Astrocyte (in vitro differentiated cells and primary cell): ENCODE measurements around the gene CACNA1D. TPM values are rescaled to one million over a fixed set of nuclear protein-coding genes. Genes with fewer than 3 reads are reported as not detected.
"Not testable (repeated sequence)": the region's sequence is repeated elsewhere in the genome, so short reads cannot be mapped to it uniquely, and the experiment has no call there.

ENCODE experiments used
- DNase-seq: peaks from one replicate; pipeline ENCODE4 v3.0.0-alpha.2; 2010; ENCODE audit warnings: low read depth
- FAIRE-seq: peaks from 2 replicates; lab custom pipeline; 2011; peaks lifted over from hg19 to GRCh38; lab: Jason Lieb, UNC
- H2AFZ ChIP-seq: 2 replicates; pipeline ENCODE4 v1.6.0; 2012; ENCODE audit warnings: low read depth, low read length, inconsistent platforms
- H3K27ac ChIP-seq: 2 replicates; pipeline ENCODE4 v1.5.1; 2011; ENCODE audit warnings: low read depth, low read length, inconsistent platforms
- H3K27me3 ChIP-seq: 2 replicates; pipeline ENCODE4 v1.6.0; 2011; ENCODE audit warnings: low read length, inconsistent platforms; ENCODE audit not compliant: insufficient read depth
- H3K36me3 ChIP-seq: 2 replicates; pipeline ENCODE4 v1.5.1; 2011; ENCODE audit warnings: low read length, inconsistent platforms; ENCODE audit not compliant: insufficient read depth
- H3K4me1 ChIP-seq: 2 replicates; pipeline ENCODE4 v1.5.1; 2011; ENCODE audit warnings: low read length, inconsistent platforms; ENCODE audit not compliant: insufficient read depth
- H3K4me2 ChIP-seq: 2 replicates; pipeline ENCODE4 v1.6.0; 2012; ENCODE audit warnings: low read length, inconsistent platforms
- H3K4me3 ChIP-seq: 2 replicates; pipeline ENCODE4 v1.5.1; 2011; ENCODE audit warnings: low read depth, mild to moderate bottlenecking, low read length, inconsistent platforms; ENCODE audit not compliant: insufficient read depth
- H3K79me2 ChIP-seq: 2 replicates; pipeline ENCODE4 v1.6.0; 2012; ENCODE audit warnings: mild to moderate bottlenecking, low read length, inconsistent platforms; ENCODE audit not compliant: insufficient read depth
- H3K9ac ChIP-seq: 2 replicates; pipeline ENCODE4 v1.6.0; 2012; ENCODE audit warnings: mild to moderate bottlenecking, low read length, inconsistent platforms
- H3K9me3 ChIP-seq: 2 replicates; pipeline ENCODE4 v1.5.1; 2012; ENCODE audit warnings: low read depth, mild to moderate bottlenecking, low read length, inconsistent platforms; ENCODE audit not compliant: insufficient read depth
- H4K20me1 ChIP-seq: 2 replicates; pipeline ENCODE4 v1.6.0; 2012; ENCODE audit warnings: low read length, inconsistent platforms; ENCODE audit not compliant: insufficient read depth
- H3K27ac Mint-ChIP-seq: one replicate; pipeline ENCODE4 v1.8.0; 2021; ENCODE audit warnings: mild to moderate bottlenecking, mixed read lengths; ENCODE audit not compliant: unreplicated experiment
- H3K27me3 Mint-ChIP-seq: one replicate; pipeline ENCODE4 v1.8.0; 2021; ENCODE audit warnings: low read depth, mixed read lengths; ENCODE audit not compliant: unreplicated experiment
- H3K36me3 Mint-ChIP-seq: one replicate; pipeline ENCODE4 v1.8.0; 2021; ENCODE audit warnings: low read depth, mixed read lengths; ENCODE audit not compliant: unreplicated experiment
- H3K4me1 Mint-ChIP-seq: one replicate; pipeline ENCODE4 v1.8.0; 2021; ENCODE audit warnings: low read depth, mixed read lengths; ENCODE audit not compliant: unreplicated experiment
- H3K4me3 Mint-ChIP-seq: one replicate; pipeline ENCODE4 v1.8.0; 2021; ENCODE audit warnings: mild to moderate bottlenecking, moderate library complexity, mixed read lengths; ENCODE audit not compliant: unreplicated experiment
- H3K9me3 Mint-ChIP-seq: one replicate; pipeline ENCODE4 v1.8.0; 2021; ENCODE audit warnings: mild to moderate bottlenecking, mixed read lengths; ENCODE audit not compliant: unreplicated experiment
- EZH2 ChIP-seq: IDR thresholded peaks from 2 replicates; pipeline ENCODE4 v1.6.1; 2012; ENCODE audit warnings: mild to moderate bottlenecking, low read length, inconsistent platforms; ENCODE audit not compliant: insufficient read depth
- total RNA-seq: library from RNA; stranded (reverse); gene quantifications from 2 replicates; pipeline ENCODE4 v1.2.1, GENCODE V29; 2021
- TF ChIP-seq, protein P1 (sequence below): IDR thresholded peaks from 2 replicates; pipeline ENCODE4 v1.5.1; 2011; ENCODE audit warnings: low read depth, mild to moderate bottlenecking, inconsistent platforms, low read length, moderate library complexity; ENCODE audit not compliant: insufficient read depth

CACNA1D gene
- total RNA-seq, 1 donor from 2014 or later: 0.41 TPM

DNA sequence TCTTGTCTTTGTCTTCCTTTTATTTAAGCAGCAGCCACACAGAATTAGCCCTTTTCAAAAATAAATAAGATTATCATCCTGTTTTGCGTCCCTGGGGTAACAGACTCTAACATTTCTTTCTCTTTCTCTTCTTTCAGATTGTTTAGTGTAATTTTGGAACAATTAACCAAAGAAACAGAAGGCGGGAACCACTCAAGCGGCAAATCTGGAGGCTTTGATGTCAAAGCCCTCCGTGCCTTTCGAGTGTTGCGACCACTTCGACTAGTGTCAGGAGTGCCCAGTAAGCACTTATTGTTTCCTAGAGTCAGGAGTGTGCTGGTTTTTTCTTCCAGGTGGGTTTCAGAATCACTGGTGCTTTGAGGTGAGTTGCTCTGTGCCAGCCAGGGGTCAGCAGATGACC, 165.6 kb downstream of the CACNA1D start:
- Histone ChIP-seq H3K27ac (no peak overlapping the region), H3K36me3 (no peaks in the 10 kb centered on the region), H3K79me2 (no peaks in the 10 kb centered on the region), H3K4me3 (no peak overlapping the region), H3K9me3 (peaks cover 8% of the 10 kb centered on the region), H3K27me3 (no peaks in the 10 kb centered on the region), H3K4me2 (no peak overlapping the region), H2AFZ (no peak overlapping the region), H3K9ac (no peak overlapping the region), H3K4me1 (no peaks in the 10 kb centered on the region), H4K20me1 (no peaks in the 10 kb centered on the region)
- peaks cover 34% of the 10 kb centered on the region for H3K9me3 Mint-ChIP-seq
- H3K4me3 Mint-ChIP-seq: no peak overlapping the region
- FAIRE-seq (no peak), DNase-seq (no peak)
- H3K27me3 Mint-ChIP-seq: peaks cover 8% of the 10 kb centered on the region
- TF ChIP-seq, protein P1, sequence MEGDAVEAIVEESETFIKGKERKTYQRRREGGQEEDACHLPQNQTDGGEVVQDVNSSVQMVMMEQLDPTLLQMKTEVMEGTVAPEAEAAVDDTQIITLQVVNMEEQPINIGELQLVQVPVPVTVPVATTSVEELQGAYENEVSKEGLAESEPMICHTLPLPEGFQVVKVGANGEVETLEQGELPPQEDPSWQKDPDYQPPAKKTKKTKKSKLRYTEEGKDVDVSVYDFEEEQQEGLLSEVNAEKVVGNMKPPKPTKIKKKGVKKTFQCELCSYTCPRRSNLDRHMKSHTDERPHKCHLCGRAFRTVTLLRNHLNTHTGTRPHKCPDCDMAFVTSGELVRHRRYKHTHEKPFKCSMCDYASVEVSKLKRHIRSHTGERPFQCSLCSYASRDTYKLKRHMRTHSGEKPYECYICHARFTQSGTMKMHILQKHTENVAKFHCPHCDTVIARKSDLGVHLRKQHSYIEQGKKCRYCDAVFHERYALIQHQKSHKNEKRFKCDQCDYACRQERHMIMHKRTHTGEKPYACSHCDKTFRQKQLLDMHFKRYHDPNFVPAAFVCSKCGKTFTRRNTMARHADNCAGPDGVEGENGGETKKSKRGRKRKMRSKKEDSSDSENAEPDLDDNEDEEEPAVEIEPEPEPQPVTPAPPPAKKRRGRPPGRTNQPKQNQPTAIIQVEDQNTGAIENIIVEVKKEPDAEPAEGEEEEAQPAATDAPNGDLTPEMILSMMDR: no peak
- no peak for TF ChIP-seq EZH2
- H3K4me1 Mint-ChIP-seq: peaks cover 3% of the 10 kb centered on the region
- no peak overlapping the region for H3K27ac Mint-ChIP-seq
- H3K36me3 Mint-ChIP-seq: peaks cover 6% of the 10 kb centered on the region

DNA sequence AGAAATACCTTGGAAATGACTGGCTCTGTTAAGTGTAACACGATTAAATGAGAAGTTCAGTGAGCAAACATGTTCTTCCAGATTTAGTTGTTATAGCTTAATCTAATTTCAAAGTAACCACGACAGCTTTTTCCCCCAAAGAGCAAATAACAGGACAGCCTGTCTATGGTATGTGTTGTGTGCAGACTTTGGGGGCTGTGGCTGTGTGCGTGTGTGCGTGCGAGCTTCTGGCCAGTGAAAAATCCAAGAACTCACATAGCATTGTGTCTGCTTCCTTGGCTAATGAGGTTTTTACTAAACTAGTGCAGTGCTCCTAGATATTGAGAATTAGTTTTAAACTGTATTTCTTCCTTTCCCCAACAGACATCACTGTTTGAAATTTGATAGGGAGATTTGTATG, 167.1 kb downstream of the CACNA1D start:
- FAIRE-seq (no peak), DNase-seq (no peak)
- Mint-ChIP-seq H3K27me3 (peaks cover 12% of the 10 kb centered on the region), H3K4me3 (no peak overlapping the region), H3K9me3 (peaks cover 34% of the 10 kb centered on the region), H3K4me1 (peaks cover 3% of the 10 kb centered on the region), H3K27ac (no peak overlapping the region), H3K36me3 (peaks cover 6% of the 10 kb centered on the region)
- no peak overlapping the region for H3K27ac ChIP-seq
- TF ChIP-seq, protein P1: no peak
- TF ChIP-seq EZH2: no peak
- no peak overlapping the region for H2AFZ ChIP-seq
- no peaks in the 10 kb centered on the region for H3K27me3 ChIP-seq
- H3K4me1 ChIP-seq: no peaks in the 10 kb centered on the region
- no peak overlapping the region for H3K4me3 ChIP-seq
- H4K20me1 ChIP-seq: no peaks in the 10 kb centered on the region
- H3K9ac ChIP-seq: no peak overlapping the region
- no peaks in the 10 kb centered on the region for H3K36me3 ChIP-seq
- peaks cover 8% of the 10 kb centered on the region for H3K9me3 ChIP-seq
- H3K4me2 ChIP-seq: no peak overlapping the region
- no peaks in the 10 kb centered on the region for H3K79me2 ChIP-seq

DNA sequence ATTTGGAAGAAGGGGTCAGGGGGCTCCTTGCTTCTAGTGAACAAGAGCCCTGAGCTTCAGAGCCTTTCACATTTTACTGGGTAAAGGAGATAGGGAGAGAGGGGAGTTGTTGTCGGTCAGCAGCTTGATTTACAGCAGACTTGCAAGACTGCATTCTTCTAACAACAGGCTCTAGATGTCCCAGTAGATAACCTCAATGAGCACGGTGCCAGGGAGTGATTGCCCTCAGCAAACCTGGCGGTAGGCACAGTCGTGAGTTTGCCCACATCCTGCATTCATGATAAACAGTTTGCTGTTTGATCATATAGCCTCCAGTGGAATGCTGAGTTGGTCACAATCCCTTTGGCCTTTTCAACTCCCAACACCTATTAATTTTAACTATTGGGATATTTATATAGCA, 170.4 kb downstream of the CACNA1D start:
- FAIRE-seq: not testable (repeated sequence)

More for the DNA sequence above, 170.4 kb downstream of the CACNA1D start:
- H3K9me3 ChIP-seq, H3K36me3 Mint-ChIP-seq, H3K36me3 ChIP-seq, H4K20me1 ChIP-seq, H3K4me2 ChIP-seq, H3K27ac ChIP-seq, H3K4me1 Mint-ChIP-seq, H2AFZ ChIP-seq, DNase-seq, H3K9ac ChIP-seq, H3K79me2 ChIP-seq, H3K4me3 ChIP-seq, H3K27me3 ChIP-seq, H3K27ac Mint-ChIP-seq, H3K4me3 Mint-ChIP-seq, H3K4me1 ChIP-seq: not testable (repeated sequence)
- H3K27me3 Mint-ChIP-seq: peaks cover 12% of the 10 kb centered on the region
- peaks cover 29% of the 10 kb centered on the region for H3K9me3 Mint-ChIP-seq
